H4 (cell line): ENCODE results near the gene ADAM22. TPM values are rescaled to one million over a fixed set of nuclear protein-coding genes. Genes with fewer than 3 reads are reported as not detected.

Experiments used
- DNase-seq: peaks from one replicate; pipeline ENCODE4 v3.0.0-alpha.2; 2015; ENCODE audit warnings: low spot score
- total RNA-seq: library from RNA; depleted of rRNA; stranded (reverse); fragments of >200 nt; shearing (Covaris generic); gene quantifications from 2 replicates; pipeline ENCODE4 v1.2.3, GENCODE V29; 2014

ADAM22 gene
- total RNA-seq, 1 experiment from 2014 or later = 9.1 TPM

DNA sequence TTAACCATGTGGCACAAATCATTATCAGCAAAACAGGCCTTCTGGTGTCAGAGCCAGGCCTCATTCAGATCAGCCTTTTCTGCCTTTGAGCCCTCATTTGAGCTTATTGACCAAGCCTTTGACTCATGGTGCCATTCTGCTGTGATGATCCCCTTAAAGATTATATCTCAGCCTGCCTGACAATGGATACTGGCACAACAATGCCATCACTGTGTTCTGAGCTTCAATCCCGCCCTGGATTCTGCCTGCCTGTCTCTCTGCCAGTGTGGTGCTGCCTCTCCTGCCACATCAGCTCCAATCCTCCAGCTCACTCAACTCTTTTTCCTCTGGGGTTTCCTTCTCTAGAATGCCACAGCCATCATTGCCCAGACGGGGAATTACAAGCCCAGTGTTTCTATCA lies 233.2 kb downstream of the ADAM22 start:
- no peak for DNase-seq

DNA sequence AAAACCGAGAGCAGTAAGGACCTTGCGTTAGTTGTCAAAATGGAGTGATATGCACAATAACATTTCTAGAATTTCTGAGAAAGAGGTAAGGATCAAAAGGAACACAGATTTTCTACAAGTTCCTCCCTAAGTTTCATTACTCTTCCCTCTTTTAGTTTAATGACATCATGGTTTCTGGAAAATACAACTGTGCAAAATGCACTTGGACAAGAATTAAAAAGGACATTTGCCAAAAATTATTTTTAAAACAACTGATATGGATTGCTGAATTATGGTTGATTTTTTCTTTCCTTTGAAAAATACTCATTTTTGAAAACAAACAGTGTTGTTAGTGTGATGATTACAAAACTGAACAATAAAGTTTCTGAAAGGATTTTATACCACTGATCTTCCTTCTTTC lies 233.7 kb downstream of the ADAM22 start:
- DNase-seq = no peak

DNA sequence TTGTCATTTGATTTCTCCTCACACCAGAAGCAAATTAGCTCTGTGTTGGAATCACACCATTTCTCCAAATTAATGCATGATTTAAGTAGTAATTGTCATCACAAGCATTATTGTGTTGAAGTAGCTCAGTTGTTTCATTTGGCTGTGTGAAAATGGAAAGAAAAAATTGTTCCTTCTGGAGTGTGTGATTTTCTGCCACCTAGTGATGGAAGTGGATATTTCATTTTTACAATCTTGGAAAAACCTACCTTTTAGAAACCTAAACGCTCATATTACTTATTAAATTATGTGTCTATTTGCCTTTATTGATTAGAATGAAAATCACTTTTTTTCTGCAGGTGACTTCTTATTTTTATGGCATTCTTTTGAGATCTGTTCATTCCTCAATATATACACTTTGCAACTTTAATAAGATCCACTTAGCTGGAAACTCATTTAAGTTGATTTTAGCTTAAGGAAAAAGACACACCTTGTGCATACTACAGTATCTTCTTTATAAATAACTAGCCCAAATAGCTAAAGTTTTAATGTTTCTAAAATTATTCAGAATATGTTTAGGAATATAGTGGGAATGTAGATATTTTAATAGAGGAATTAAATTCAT lies 235.8 kb downstream of the ADAM22 start:
- peak; percentile 12 for DNase-seq

DNA sequence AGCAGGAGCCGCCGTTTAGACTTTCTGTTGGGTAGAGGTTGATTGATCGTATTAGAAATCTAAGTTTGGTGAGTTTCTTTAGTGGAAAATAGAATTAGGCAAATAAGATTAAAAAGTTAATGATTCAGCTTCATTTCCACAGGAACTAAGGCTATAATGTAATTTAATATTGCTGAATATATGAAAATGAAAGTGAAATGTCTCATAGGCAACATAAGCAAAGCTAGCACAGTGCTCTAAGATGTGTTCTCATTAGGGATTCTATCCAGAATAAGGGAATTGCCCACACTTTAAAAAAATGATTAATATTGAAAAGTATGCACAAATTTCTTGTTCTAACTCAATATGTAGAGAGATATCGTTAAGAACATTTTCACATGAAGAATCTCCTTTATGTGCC lies 238.8 kb downstream of the ADAM22 start:
- DNase-seq = no peak

DNA sequence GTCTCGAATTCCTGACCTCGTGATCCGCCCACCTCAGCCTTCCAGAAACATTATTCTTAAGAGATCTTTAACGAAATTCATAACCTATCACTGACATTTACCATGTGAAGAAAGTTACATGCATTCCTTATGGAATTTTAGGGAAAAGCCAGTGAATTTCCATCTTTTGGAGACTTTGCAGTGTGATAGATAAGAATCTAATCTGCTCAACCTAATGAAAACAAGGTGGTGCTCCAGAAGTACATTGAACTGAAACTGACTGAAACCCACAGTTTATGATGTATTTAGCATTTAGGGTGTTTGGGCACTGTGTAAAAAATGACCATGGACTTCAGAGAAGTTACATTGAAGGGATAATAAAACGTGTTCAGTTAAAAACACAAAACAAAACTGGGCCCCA lies 242.1 kb downstream of the ADAM22 start:
- DNase-seq = no peak

DNA sequence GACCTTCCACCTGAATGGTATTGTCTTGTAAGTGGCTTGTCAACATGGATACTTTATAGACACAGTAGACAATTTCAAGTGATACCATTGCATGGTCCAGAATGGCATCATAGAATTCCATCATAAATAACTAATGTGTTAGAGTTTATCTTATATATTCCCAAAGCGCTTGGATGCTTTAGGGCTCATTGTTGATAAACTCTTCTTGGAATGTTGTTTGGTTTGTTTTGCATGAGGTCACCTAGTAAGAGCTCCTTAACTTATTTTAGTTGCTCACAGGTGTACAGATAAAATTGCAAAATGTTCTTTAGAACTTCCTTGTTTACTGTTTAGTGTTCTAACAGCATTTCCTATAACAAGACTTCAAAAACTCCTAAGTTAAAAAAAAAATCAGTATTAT lies 249.0 kb downstream of the ADAM22 start:
- no peak for DNase-seq

DNA sequence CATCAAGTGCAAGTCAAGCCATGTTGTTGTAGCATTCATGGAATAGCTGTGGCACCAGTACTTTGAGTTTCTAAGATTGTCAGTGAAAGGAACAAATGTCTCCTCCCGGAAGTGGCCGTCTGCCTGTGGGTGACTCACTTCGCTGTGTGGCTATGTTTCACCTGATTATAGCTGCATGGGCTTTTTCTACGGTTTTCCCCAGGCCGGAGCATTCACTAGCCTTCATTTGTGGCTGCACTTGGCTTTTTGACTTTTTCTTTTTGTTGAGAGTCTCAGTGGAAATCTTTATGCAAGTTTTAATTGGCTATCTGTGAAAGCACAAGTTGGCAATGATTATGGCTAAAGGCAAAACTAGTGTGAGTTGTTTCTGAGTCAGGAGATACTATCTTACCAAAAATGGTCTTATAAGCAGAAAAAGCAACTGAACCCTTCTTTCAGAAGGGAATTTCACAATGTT lies 250.8 kb downstream of the ADAM22 start:
- peak; percentile 83 for DNase-seq

DNA sequence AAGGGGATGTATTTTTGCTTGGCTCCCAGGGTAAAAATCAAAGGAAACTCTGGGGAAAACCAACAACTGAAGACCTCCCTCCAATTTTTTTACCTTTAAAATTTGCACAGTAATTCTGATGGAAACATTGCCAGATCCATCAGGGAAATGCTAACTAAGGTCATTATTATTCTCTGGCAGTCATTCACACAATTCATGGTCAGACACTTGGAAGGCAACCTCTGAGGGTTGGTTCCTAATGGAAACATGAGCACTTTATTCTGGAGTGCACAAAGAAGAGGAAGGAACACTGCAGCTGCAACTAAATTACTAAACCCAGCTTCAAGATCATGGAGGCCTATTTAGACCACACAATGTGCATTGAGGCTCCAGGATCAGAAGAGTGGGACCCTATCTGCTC lies 251.6 kb downstream of the ADAM22 start:
- no peak for DNase-seq

DNA sequence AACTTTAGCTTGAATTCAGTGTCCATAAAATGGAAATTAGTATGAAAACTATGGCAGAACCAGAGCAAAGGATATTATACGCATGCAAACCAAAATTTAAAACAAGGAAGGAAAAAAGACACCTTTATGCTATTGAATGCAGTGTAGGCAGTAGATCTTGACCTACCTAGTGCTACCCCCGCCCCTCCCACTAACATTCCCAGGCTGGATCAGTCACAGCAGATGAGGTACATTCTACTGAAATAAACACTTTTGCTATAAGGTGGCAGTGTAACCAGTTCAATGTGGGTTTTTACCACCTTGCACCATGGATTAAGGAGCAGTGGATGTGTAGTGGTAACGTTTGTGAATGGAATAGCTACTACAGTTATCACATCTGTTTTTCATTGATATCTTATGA lies 257.9 kb downstream of the ADAM22 start:
- DNase-seq = no peak

DNA sequence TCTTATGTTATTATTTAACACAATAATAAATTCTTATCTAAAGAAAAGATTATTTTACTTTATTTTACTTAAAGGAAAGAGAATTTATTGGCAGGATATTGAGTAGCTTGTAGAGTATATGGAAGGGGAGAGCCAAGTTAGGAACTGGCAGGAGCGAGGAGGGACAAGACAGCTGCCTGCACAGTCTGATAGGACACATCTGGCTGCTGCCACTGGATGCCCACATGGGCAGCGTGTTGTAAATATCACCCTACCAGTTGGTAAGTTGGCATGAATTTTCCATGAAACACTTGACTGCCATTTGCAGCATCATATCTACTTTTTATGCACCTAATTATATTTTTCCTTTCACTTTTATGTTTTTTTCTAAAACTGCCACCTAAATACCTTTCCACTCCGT lies 266.2 kb downstream of the ADAM22 start:
- no peak for DNase-seq

DNA sequence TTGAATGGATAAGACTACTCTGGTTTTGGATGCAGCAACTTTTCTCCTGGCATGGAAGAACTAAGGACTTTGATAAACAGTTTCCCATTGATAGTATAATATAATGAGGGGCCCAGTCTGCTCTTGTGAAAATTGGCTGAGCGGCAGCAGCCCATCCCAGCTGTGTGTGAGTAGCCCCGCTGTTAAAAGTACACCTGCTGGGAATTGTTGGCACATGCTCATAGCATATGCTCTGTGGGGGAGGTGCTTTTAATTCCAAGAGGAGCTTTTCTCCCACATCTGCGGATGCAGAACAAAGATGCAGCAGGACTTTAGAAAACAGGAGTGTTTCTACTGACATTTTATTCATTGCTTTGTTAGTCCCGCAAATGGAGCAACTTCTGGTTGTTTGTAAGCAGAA lies 266.7 kb downstream of the ADAM22 start:
- DNase-seq = no peak

DNA sequence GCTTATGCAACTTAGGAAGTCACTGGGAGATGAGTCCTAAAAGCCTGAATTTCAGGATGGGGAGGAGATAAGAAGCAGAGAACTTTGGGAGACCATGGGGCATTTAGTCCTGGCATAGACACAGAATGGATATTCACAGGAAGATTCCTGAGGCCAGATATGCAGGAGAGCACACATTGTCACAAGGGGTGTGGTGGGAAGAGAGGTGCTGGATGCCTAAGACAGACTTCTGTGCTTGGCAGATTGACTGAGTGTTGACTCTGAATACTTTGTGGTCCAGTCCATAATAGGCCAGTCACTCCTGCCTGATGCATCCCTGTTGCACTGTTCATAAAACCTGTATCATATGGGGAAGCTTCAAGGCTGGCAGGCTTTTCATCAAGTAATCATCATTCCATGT lies 267.3 kb downstream of the ADAM22 start:
- DNase-seq = no peak

DNA sequence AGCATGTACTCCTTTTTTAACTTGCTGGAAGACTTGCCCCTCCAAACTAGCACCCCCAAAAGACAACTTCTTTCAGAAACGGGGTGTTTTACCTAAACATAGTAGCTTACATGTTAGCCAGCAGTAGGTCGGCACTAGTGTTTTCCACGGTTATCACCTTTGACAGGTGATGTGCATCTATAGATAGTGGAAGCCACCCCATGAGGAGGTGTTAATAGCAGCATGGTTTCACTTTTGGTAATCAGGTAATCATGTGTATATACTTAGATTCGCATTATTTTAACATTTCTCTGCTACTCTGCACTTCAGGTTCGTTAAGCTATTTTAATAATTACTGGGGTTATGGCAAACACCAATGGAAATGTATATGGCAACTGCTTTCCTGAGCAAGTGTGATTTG lies 268.2 kb downstream of the ADAM22 start:
- DNase-seq = no peak

DNA sequence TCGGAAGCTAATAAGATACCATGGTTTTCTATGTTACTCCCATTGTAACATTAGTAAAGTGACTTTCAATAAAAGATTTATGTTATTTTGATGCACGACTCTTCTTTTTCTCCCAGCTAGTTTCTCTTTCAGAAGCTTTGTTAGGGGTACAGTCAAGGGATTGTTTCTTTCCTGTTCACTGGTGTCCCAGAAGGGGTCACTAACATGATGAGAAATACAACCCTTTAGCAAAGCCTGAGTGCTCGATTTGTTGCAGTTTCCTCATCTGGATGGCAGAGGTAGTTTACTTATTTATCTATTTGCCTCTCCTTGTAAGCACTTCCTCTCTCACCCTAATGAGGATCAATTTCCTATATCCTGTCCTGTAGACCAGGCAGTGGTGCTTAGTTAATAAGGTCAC lies 268.7 kb downstream of the ADAM22 start:
- no peak for DNase-seq

DNA sequence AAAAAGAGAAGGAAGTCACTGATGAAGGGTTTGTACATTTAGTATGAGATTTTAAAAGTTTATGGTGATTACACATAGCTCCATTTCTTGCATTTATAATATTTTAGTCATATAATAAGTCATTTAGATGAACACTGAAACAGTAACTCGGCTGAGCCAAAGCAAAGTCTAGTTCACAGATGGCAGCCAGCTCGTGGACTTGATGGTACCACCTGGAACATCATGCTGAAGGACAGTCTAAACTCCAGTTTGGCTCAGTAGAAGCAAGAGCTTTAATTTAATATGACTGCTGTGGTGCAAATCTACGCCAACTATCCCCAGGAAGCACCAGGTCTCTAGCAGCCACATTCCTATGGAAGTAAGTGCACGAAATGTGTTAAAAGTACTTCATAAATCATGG lies 269.4 kb downstream of the ADAM22 start:
- no peak for DNase-seq

DNA sequence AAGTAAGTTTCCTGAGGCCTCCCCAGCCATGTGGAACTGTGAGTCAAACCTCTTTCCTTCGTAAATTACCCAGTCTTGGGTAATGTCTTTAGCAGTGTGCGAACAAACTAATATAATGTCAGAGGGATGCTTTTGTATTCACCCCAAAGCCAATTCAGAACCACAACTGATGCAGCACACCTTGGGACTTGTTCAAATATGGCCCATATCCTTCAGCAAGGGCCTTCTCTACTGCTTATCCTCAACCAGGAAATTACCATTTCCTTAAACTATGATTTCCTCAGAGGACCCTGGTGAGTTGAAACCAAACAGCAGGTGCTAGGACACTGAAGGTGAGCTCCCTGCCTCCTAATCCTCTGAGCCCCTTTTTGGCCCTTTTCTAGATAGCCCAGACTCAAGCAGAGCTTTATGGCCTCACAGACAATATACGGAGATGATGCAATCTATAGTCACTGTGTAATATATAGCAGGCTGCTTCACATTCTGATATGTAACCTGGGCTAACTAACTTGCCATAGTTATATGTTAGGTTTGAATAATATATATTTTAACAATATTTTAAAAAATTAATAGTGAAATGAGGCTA lies 270.6 kb downstream of the ADAM22 start:
- DNase-seq = no peak

DNA sequence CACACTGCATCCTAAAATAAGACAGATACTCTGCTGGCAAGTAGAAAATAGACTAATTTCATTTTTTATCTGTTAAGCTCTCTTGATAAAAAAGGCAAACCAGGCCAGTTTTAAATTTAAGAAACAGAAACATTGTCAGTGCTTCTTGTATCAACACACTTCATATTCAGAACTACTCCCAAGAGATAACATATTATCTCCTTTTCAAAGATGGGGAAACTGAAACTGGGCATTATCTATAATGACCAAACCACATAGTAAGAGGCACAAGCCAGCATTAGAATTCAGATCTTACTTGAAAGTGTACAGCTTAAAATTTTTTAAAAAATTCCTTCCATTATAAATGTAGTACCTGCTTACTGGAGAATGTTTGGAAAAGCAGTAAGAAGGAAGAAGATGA lies 271.1 kb downstream of the ADAM22 start:
- DNase-seq = no peak

DNA sequence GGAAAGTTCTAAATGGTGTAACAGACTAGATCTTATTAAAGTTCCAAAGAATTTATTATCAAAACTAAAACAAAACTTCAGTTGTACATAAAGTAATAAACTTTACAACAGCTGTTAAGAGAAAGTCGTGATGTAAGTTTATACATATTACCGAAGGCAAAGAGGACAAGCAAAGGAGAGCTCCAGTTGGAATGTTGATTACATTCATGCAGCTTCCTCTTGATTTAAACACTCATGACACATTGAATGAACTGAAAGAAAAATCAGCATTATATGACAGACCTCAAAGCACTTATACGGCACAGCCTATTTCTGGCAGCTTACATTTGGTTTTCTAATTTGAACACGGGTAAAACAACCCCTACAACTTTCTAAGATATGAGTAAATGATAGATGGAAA lies 272.2 kb downstream of the ADAM22 start:
- DNase-seq = no peak

DNA sequence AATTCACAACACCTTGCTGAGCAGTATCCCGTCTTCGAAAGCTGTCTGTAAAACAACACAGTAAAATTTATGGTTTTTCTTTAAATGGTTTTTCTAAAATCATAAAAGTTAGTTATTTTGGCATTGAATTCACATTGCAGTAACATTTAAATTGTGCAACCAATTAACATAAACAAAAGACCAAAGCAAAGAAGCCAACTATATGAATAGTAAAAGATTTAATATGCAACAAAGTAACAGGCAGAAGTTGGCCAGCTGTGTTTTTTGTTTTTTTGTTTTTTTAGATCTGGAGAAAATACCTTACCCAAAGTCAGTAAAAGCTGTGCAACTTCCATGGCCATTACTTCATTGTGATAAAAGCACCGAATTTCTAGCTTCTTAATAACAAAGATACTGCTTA lies 274.5 kb downstream of the ADAM22 start:
- no peak for DNase-seq

DNA sequence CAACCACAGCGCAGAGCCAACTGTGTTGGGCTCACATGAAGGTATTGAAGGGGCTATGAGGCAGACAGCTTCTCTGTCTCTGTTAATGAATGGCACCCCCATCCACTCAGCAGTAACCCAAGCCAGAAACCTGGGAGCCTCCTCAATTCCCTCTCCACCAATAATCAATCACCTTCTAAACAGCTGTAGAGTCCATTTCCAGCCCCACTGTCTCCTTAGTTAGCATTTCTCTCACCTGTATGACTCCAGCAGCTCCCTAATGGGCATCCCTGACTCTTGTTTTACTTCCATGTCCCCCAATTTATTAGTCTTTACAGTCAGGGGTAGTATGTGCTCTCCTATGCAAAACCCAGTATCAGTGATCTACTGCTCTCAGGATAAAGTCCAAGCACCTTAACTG lies 278.9 kb downstream of the ADAM22 start:
- DNase-seq = no peak

DNA sequence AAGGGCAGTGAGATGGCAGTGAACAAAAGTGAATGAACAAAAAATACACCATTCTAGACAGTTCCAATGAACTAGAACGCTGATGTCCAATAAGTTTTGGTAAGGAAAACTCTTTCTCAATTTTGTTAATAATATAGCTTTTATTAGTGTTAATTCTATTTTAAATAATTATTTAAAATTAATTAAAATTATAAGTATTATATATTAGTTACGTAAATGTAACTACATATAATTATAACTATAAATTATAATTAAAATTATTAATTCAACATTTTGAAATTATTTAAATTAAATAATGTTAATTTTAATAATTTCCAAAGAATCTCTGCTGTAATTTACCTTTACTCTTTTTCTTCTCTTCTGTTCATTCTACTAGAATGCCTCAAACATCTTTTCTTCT lies 280.4 kb downstream of the ADAM22 start:
- DNase-seq = no peak

DNA sequence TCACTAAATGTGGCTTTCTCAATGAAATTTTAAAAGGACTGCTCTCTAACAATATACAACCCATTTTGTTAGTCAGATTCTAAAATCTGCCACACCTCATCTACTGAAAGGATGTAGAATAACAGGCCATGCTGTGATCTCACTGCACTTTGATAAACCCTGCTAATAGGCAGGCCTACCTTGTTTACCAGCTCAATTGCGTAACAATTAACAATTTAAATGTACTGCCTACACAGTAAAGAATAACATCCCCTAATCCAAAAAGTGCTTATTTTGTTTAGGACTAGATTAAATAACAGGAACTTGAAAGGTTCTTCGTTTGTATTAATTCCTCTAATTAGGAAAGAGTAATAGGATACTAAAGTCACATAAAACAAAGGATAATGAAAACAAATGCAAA lies 281.2 kb downstream of the ADAM22 start:
- DNase-seq = no peak

DNA sequence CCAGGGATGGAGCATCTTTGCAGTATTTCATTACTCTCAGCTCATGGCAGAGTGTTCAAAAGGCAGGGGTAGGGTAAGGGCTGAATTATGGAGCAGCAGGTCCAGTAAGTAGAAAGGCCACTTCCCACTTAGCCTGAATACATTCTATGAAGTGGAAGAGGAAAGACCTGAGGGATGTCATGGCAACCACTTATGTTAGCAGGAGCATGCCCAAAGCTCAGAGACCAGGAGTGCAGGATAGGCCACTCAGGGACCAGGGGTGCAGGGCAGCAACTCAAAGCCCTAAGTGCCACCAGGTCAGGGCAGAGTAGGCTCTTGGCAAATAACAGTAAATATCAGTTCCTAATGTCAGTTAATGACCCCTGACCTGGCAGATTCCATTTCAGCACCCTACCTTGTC lies 282.2 kb downstream of the ADAM22 start:
- no peak for DNase-seq
